Ishikawa (cell line): ENCODE data around the gene PKDREJ.

ENCODE experiments used
- CEBPB ChIP-seq: IDR thresholded peaks from 2 replicates; pipeline ENCODE4 v1.6.1; 2012
- CREB1 ChIP-seq: IDR thresholded peaks from 2 replicates; pipeline ENCODE4 v1.6.1; 2012; ENCODE audit warnings: low read depth
- EGR1 ChIP-seq: IDR thresholded peaks from 2 replicates; pipeline ENCODE4 v1.6.1; 2012
- EP300 ChIP-seq: IDR thresholded peaks from 2 replicates; pipeline ENCODE4 v1.6.1; 2012; ENCODE audit warnings: borderline replicate concordance
- FOXM1 ChIP-seq: IDR thresholded peaks from 2 replicates; pipeline ENCODE4 v1.6.1; 2012; ENCODE audit warnings: low read depth, borderline replicate concordance
- NFIC ChIP-seq: IDR thresholded peaks from 2 replicates; pipeline ENCODE4 v1.6.1; 2012
- RAD21 ChIP-seq: IDR thresholded peaks from 2 replicates; pipeline ENCODE4 v1.6.1; 2012; ENCODE audit warnings: low read depth
- TAF1 ChIP-seq: IDR thresholded peaks from 2 replicates; pipeline ENCODE4 v1.6.1; 2012; ENCODE audit warnings: low read depth, mild to moderate bottlenecking
- TCF12 ChIP-seq: IDR thresholded peaks from 2 replicates; pipeline ENCODE4 v1.6.1; 2012; ENCODE audit warnings: low read depth
- TEAD4 ChIP-seq: IDR thresholded peaks from 2 replicates; pipeline ENCODE4 v1.6.1; 2012
- YY1 ChIP-seq: IDR thresholded peaks from 2 replicates; pipeline ENCODE4 v1.6.1; 2012; ENCODE audit warnings: low read depth
- ZBTB7A ChIP-seq: IDR thresholded peaks from 2 replicates; pipeline ENCODE4 v1.6.1; 2012; ENCODE audit warnings: low read depth
- TF ChIP-seq, protein P1 (sequence below): IDR thresholded peaks from 2 replicates; pipeline ENCODE4 v1.6.1; 2012
- TF ChIP-seq, protein P2 (sequence below): IDR thresholded peaks from 2 replicates; pipeline ENCODE4 v1.6.1; 2012; ENCODE audit warnings: low read depth, mild to moderate bottlenecking
- TF ChIP-seq, protein P3 (sequence below): IDR thresholded peaks from 2 replicates; pipeline ENCODE4 v1.6.1; 2012

PKDREJ gene

DNA sequence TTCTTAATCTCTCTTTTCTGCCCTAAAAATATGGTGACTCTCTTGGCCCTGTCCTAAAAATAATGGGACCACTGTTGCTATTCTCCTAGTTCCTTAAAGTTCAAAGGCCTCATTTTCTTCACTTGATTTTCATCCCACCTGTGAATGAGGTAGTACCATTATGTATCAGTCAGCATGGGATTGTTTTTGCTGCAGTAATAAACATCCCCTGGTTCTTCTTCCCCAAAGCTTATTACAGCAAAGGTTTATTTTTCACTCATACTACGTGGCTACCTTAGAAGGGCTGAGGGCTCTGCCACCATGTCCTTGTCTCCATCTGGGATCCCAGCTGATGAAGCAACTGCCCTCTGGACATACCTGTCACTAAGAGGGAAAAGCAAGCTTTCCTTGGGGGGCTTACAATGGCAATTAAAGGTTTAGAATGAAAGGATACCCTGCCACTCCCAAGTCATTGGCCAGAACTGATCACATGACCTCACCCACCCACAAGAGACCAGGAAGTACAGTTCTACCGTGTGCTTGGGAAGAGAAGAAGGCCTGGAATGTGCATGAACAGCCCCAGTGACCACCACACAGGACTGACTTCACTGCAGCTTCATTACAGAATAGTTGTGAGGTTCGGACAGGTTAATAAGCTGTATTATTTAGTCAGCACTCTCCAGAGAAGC, 12.4 kb upstream of the PKDREJ start:
- TF ChIP-seq FOXM1 (no peak), TAF1 (no peak), EP300 (no peak), CEBPB (no peak)
- TF ChIP-seq, protein P1, sequence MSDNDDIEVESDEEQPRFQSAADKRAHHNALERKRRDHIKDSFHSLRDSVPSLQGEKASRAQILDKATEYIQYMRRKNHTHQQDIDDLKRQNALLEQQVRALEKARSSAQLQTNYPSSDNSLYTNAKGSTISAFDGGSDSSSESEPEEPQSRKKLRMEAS: no peak
- TF ChIP-seq, protein P2, sequence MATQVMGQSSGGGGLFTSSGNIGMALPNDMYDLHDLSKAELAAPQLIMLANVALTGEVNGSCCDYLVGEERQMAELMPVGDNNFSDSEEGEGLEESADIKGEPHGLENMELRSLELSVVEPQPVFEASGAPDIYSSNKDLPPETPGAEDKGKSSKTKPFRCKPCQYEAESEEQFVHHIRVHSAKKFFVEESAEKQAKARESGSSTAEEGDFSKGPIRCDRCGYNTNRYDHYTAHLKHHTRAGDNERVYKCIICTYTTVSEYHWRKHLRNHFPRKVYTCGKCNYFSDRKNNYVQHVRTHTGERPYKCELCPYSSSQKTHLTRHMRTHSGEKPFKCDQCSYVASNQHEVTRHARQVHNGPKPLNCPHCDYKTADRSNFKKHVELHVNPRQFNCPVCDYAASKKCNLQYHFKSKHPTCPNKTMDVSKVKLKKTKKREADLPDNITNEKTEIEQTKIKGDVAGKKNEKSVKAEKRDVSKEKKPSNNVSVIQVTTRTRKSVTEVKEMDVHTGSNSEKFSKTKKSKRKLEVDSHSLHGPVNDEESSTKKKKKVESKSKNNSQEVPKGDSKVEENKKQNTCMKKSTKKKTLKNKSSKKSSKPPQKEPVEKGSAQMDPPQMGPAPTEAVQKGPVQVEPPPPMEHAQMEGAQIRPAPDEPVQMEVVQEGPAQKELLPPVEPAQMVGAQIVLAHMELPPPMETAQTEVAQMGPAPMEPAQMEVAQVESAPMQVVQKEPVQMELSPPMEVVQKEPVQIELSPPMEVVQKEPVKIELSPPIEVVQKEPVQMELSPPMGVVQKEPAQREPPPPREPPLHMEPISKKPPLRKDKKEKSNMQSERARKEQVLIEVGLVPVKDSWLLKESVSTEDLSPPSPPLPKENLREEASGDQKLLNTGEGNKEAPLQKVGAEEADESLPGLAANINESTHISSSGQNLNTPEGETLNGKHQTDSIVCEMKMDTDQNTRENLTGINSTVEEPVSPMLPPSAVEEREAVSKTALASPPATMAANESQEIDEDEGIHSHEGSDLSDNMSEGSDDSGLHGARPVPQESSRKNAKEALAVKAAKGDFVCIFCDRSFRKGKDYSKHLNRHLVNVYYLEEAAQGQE: no peak
- TF ChIP-seq, protein P3, sequence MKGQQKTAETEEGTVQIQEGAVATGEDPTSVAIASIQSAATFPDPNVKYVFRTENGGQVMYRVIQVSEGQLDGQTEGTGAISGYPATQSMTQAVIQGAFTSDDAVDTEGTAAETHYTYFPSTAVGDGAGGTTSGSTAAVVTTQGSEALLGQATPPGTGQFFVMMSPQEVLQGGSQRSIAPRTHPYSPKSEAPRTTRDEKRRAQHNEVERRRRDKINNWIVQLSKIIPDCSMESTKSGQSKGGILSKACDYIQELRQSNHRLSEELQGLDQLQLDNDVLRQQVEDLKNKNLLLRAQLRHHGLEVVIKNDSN: peak; percentile 87

DNA sequence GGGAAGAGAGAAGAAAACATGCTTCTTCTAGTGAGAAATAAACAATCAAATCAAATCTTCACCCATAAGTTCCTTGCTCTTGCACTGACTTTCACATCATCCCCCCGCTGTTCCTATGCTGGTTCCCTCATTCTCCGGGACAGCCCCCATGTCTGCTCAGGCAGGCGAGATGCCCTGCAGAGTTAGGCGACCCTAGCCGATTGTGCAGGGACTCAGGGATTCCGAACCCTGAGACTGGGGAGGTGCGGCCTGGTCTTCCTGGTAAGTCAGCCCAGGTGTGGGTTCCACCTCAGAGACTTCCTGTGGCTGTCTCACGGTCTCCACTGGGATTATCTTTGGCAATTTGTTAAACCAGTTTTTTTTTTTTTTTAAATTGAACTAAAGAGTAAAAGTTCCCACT, 11.2 kb upstream of the PKDREJ start:
- TF ChIP-seq CREB1: no peak
- TF ChIP-seq EP300: no peak
- TF ChIP-seq, protein P3: no peak
- TF ChIP-seq YY1: no peak
- TF ChIP-seq, protein P2: no peak
- no peak for TF ChIP-seq CEBPB
- TF ChIP-seq NFIC: no peak
- no peak for TF ChIP-seq TAF1
- TF ChIP-seq ZBTB7A: no peak

DNA sequence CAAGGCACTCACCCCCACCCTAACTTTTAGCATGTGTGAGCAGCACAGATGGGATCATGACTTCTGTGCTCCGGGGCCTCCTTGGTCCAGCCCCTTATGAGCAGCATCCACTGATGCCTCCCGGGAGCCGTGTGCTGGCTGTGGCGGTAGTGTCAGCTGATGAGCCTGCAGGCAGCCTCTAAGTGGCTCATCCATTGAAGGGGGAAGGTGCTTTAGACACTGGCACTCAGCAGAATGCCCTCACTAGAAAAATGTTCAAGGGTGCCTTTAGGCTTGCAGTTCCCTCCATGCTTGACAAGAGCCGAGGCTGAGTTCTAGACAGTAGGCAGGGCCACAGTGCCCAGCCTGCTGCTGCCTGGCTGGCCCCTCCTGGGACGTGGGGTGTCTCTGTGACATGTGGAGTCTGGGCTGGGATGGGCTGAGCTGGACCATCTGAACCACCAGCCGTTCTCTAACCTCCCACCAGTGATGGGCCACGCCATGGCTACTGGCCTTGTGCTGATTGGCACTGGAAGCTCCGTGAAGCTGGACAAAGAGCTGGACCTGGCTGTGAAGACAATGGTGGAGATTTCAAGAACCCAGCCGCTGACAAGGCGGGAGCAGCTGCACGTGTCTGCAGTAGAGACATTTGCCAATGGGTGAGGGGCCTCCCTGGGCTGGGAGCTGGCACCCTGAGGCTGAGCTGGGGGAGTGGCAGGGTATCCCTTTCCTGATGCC, 10.4 kb upstream of the PKDREJ start:
- TF ChIP-seq RAD21 (no peak), ZBTB7A (no peak), EGR1 (no peak), CREB1 (no peak), TAF1 (no peak), FOXM1 (no peak), CEBPB (no peak), EP300 (no peak), TCF12 (no peak), NFIC (no peak), YY1 (no peak), TEAD4 (no peak)
- TF ChIP-seq, protein P2: no peak
- TF ChIP-seq, protein P1: no peak
- TF ChIP-seq, protein P3: no peak
